EL (cell line): ENCODE results near the gene PDE6H.

Experiments
- DNase-seq: peaks from one replicate; pipeline ENCODE4 v3.0.0-alpha.2; 2016

The PDE6H gene

DNA sequence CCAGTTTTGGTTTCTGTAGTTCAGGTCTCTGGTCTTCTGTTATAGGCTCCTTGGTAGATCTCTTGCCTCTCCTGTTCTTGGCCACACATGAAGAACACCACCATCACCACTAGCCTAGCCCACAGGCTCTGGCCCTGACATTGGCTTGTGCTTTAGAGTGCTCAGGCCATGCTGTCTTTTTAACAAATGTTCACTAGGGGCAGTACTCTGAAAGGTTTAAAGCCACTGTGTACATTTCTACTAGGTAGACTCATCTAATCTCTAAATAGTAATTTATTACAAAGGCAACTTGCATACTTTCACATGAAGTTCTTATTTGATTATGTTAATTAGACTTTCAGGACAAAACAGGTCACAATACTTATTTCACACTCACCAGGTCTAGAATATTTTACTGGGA is 38.3 kb downstream of the PDE6H start:
- DNase-seq, result no peak

- no peak for DNase-seq
Observed at GRCh38 chr12:15013634-15014179, 40.9 kb downstream of the PDE6H start.

- no peak for DNase-seq
Observed at GRCh38 chr12:15014708-15015107, 41.9 kb downstream of the PDE6H start.

GRCh38 chr12:15015121-15015520 is 42.3 kb downstream of the PDE6H start:
- DNase-seq, result no peak

- DNase-seq, result no peak
Observed at GRCh38 chr12:15020156-15020555, 47.3 kb downstream of the PDE6H start.
